Endodermal cell (in vitro differentiated cells): ENCODE data around the gene TBC1D22B. TPM values are rescaled to one million over a fixed set of nuclear protein-coding genes. Genes with fewer than 3 reads are reported as not detected.

Source experiments
- DNase-seq: peaks from one replicate; pipeline ENCODE4 v3.0.0-alpha.2; 2017
- H3K27ac ChIP-seq: 2 replicates; pipeline ENCODE4 v1.5.1; 2013; ENCODE audit warnings: mild to moderate bottlenecking, low read depth, low read length, moderate library complexity
- H3K27me3 ChIP-seq: 2 replicates; pipeline ENCODE4 v1.6.1; 2013; ENCODE audit warnings: mild to moderate bottlenecking, low read length, moderate library complexity; ENCODE audit not compliant: insufficient read depth, control insufficient read depth, poor library complexity, severe bottlenecking
- H3K36me3 ChIP-seq: 2 replicates; pipeline ENCODE4 v1.7.0; 2013; ENCODE audit warnings: mild to moderate bottlenecking, low read length, moderate library complexity; ENCODE audit not compliant: control insufficient read depth, insufficient read depth
- H3K4me1 ChIP-seq: one replicate; pipeline ENCODE4 v1.7.0; 2013; ENCODE audit warnings: low read length; ENCODE audit not compliant: control insufficient read depth, insufficient read depth
- H3K4me3 ChIP-seq: 2 replicates; pipeline ENCODE4 v1.5.1; 2013; ENCODE audit warnings: mild to moderate bottlenecking, low read length, moderate library complexity
- H3K9ac ChIP-seq: 2 replicates; pipeline ENCODE4 v1.6.1; 2013; ENCODE audit warnings: mild to moderate bottlenecking, low read length, moderate library complexity; ENCODE audit not compliant: poor library complexity, severe bottlenecking; ENCODE audit errors: extremely low read depth
- H3K9me3 ChIP-seq: 2 replicates; pipeline ENCODE4 v1.6.1; 2013; ENCODE audit warnings: mild to moderate bottlenecking, low read length, moderate library complexity; ENCODE audit not compliant: control insufficient read depth
- H3K27ac Mint-ChIP-seq: 2 replicates; pipeline ENCODE4 v1.8.0; 2020; ENCODE audit warnings: mixed read lengths
- H3K27me3 Mint-ChIP-seq: 2 replicates; pipeline ENCODE4 v1.8.0; 2021; ENCODE audit warnings: mild to moderate bottlenecking, mixed read lengths; ENCODE audit not compliant: insufficient read depth
- H3K36me3 Mint-ChIP-seq: 2 replicates; pipeline ENCODE4 v1.8.0; 2020; ENCODE audit warnings: low read depth, mixed read lengths
- H3K4me1 Mint-ChIP-seq: 2 replicates; pipeline ENCODE4 v1.8.0; 2020; ENCODE audit warnings: mixed read lengths
- H3K4me3 Mint-ChIP-seq: 2 replicates; pipeline ENCODE4 v1.8.0; 2020; ENCODE audit warnings: mild to moderate bottlenecking, moderate library complexity, mixed read lengths
- H3K9me3 Mint-ChIP-seq: 2 replicates; pipeline ENCODE4 v1.8.0; 2020; ENCODE audit warnings: mild to moderate bottlenecking, mixed read lengths
- WGBS, 2 experiments: methylation state at CpG; one replicate each; pipeline versions ENCODE4 v1.1.5 to v1.1.7; 2013; ENCODE audit warnings: missing lambda C conversion rate in 2 of 2, mixed read lengths in 1 of 2; ENCODE audit not compliant: insufficient coverage in 1 of 2, insufficient read length in 1 of 2; 5-methylcytosine and 5-hydroxymethylcytosine counted together
- total RNA-seq, 2 donors: library from RNA; stranded (reverse); fragmentation: NEBNext Ultra II Directional in 1 of 2; extraction: Animal tissue kit (Norgen Biotek cat#: 25700) in 1 of 2; gene quantifications; 2 replicates in 1 of 2; 3 replicates in 1 of 2; pipeline ENCODE4 v1.2.1, GENCODE V29; 2021
- TF ChIP-seq, protein P1 (sequence below): fragments of 200-600 bp; sonication (generic); conservative IDR thresholded peaks from 2 replicates; pipeline ENCODE4 v1.5.0; 2021; ENCODE audit warnings: antibody characterized with exemption, mild to moderate bottlenecking

Gene TBC1D22B
- total RNA-seq, 2 donors from 2014 or later: 13.8 to 20.1 TPM

- no peaks in the 10 kb centered on the region for H3K9me3 ChIP-seq
- no peak overlapping the region for H3K9ac ChIP-seq
- H3K9me3 Mint-ChIP-seq: no peaks in the 10 kb centered on the region
- H3K27ac Mint-ChIP-seq: no peak overlapping the region
- H3K4me1 ChIP-seq: no peaks in the 10 kb centered on the region
- peaks cover 25% of the 10 kb centered on the region for H3K4me1 Mint-ChIP-seq
- H3K27me3 ChIP-seq: no peaks in the 10 kb centered on the region
- no peak overlapping the region for H3K4me3 ChIP-seq
- H3K36me3 ChIP-seq: peaks cover 21% of the 10 kb centered on the region
- no peak overlapping the region for H3K4me3 Mint-ChIP-seq
- H3K27me3 Mint-ChIP-seq: no peaks in the 10 kb centered on the region
- TF ChIP-seq, protein P1, sequence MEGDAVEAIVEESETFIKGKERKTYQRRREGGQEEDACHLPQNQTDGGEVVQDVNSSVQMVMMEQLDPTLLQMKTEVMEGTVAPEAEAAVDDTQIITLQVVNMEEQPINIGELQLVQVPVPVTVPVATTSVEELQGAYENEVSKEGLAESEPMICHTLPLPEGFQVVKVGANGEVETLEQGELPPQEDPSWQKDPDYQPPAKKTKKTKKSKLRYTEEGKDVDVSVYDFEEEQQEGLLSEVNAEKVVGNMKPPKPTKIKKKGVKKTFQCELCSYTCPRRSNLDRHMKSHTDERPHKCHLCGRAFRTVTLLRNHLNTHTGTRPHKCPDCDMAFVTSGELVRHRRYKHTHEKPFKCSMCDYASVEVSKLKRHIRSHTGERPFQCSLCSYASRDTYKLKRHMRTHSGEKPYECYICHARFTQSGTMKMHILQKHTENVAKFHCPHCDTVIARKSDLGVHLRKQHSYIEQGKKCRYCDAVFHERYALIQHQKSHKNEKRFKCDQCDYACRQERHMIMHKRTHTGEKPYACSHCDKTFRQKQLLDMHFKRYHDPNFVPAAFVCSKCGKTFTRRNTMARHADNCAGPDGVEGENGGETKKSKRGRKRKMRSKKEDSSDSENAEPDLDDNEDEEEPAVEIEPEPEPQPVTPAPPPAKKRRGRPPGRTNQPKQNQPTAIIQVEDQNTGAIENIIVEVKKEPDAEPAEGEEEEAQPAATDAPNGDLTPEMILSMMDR: no peak
- peaks cover 13% of the 10 kb centered on the region for H3K36me3 Mint-ChIP-seq
- 81% methylated on average over 3 of the region's 3 CpGs; no CpG with 5 or more reads in 1 of the 2 experiments for WGBS, 2 experiments
- DNase-seq: no peak
- no peak overlapping the region for H3K27ac ChIP-seq
Measured at GRCh38 chr6:37265860-37266259, 8.3 kb downstream of the TBC1D22B start.

DNA sequence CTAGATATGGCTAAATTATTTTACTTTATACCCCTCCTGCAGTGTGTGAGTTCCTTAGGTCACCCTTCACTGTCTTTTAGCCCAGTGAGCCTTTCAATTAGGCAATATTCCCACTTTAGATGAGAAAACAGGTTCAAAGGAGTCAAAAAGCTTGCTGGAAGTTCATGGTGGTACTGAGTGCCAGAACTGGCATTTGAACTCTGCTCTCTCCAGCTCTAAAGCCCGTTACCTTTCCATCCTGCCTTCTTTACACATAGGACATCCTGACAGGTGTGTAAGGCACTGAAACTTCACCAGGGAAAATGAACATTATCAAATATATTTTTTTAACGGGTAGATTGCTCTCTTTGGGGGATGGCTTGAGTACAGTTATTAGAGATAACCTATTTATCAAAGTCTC is 11.5 kb downstream of the TBC1D22B start:
- Mint-ChIP-seq H3K27me3 (no peaks in the 10 kb centered on the region), H3K4me1 (peaks cover 15% of the 10 kb centered on the region), H3K9me3 (no peaks in the 10 kb centered on the region)

GRCh38 chr6:37272834-37273566 is 15.4 kb downstream of the TBC1D22B start:
- Mint-ChIP-seq H3K36me3 (peaks cover 22% of the 10 kb centered on the region), H3K9me3 (no peaks in the 10 kb centered on the region), H3K4me3 (no peak overlapping the region), H3K27me3 (no peaks in the 10 kb centered on the region), H3K4me1 (no peaks in the 10 kb centered on the region), H3K27ac (no peak overlapping the region)
- Histone ChIP-seq H3K4me3 (no peak overlapping the region), H3K9me3 (no peaks in the 10 kb centered on the region), H3K9ac (no peak overlapping the region), H3K36me3 (peaks cover 26% of the 10 kb centered on the region), H3K4me1 (no peaks in the 10 kb centered on the region), H3K27me3 (no peaks in the 10 kb centered on the region), H3K27ac (no peak overlapping the region)
- 84 to 89% methylated on average over 5 to 7 of the region's 8 CpGs for WGBS, 2 experiments
- TF ChIP-seq, protein P1: no peak
- no peak for DNase-seq

More for the DNA sequence above, 11.5 kb downstream of the TBC1D22B start:
- Histone ChIP-seq H3K9me3 (no peaks in the 10 kb centered on the region), H3K27me3 (no peaks in the 10 kb centered on the region), H3K36me3 (peaks cover 33% of the 10 kb centered on the region), H3K9ac (no peak overlapping the region), H3K27ac (no peak overlapping the region), H3K4me3 (no peak overlapping the region), H3K4me1 (no peaks in the 10 kb centered on the region)
- peaks cover 20% of the 10 kb centered on the region for H3K36me3 Mint-ChIP-seq
- H3K27ac Mint-ChIP-seq: no peak overlapping the region
- DNase-seq: no peak
- H3K4me3 Mint-ChIP-seq: no peak overlapping the region
- WGBS, 2 experiments: 92 to 100% methylated on average over 1 to 2 of the region's 2 CpGs
- TF ChIP-seq, protein P1: no peak
